Measurements from ENCODE around the gene OIP5.
A peak's percentile ranks its signal among the peaks of the same experiment; 100 is the strongest.
"Not testable (repeated sequence)": the region's sequence is repeated elsewhere in the genome, so short reads cannot be mapped to it uniquely, and the experiment has no call there.

Gene OIP5

GRCh38 chr15:41337047-41337446 lies 4.7 kb upstream of the OIP5 start:
- DNase-seq (ENCODE audit: insufficient read length, low spot score) (no peak), FAIRE-seq (no peak)
- TF ChIP-seq SPI1 (IDR thresholded peaks at IDR 0.05; ENCODE audit: low read depth, low read length): no peak
- TF ChIP-seq POLR2AphosphoS5 (IDR thresholded peaks at IDR 0.05; ENCODE audit: low read depth, low read length): no peak
- no peak for TF ChIP-seq PAX5 (IDR thresholded peaks at IDR 0.05; ENCODE audit: insufficient read depth, low read length, severe bottlenecking)
- no peak for TF ChIP-seq POLR2A (IDR thresholded peaks at IDR 0.05; ENCODE audit: low read depth, low read length)
- no peak for TF ChIP-seq POU2F2 (IDR thresholded peaks at IDR 0.05; ENCODE audit: low read depth, low read length)
- TF ChIP-seq TAF1 (IDR thresholded peaks at IDR 0.05; ENCODE audit: low read depth, low read length): no peak

- FAIRE-seq: no peak
- no peak for TF ChIP-seq TAF1 (IDR thresholded peaks at IDR 0.05; ENCODE audit: low read depth, low read length)
- no peak for TF ChIP-seq POLR2AphosphoS5 (IDR thresholded peaks at IDR 0.05; ENCODE audit: low read depth, low read length)
- no peak for TF ChIP-seq POU2F2 (IDR thresholded peaks at IDR 0.05; ENCODE audit: low read depth, low read length)
- TF ChIP-seq PAX5 (IDR thresholded peaks at IDR 0.05; ENCODE audit: insufficient read depth, low read length, severe bottlenecking): no peak
- no peak for TF ChIP-seq SPI1 (IDR thresholded peaks at IDR 0.05; ENCODE audit: low read depth, low read length)
- TF ChIP-seq POLR2A (IDR thresholded peaks at IDR 0.05; ENCODE audit: low read depth, low read length): no peak
- DNase-seq (ENCODE audit: insufficient read length, low spot score): no peak
These were observed 4.2 kb upstream of the OIP5 start for GRCh38 chr15:41336549-41336948.

- TF ChIP-seq POU2F2 (IDR thresholded peaks at IDR 0.05; ENCODE audit: low read depth, low read length) (no peak), PAX5 (IDR thresholded peaks at IDR 0.05; ENCODE audit: insufficient read depth, low read length, severe bottlenecking) (no peak), SPI1 (IDR thresholded peaks at IDR 0.05; ENCODE audit: low read depth, low read length) (no peak), POLR2AphosphoS5 (IDR thresholded peaks at IDR 0.05; ENCODE audit: low read depth, low read length) (no peak), POLR2A (IDR thresholded peaks at IDR 0.05; ENCODE audit: low read depth, low read length) (no peak), TAF1 (IDR thresholded peaks at IDR 0.05; ENCODE audit: low read depth, low read length) (no peak)
- DNase-seq (ENCODE audit: insufficient read length, low spot score): no peak
- FAIRE-seq: no peak
These were observed 2.1 kb upstream of the OIP5 start for GRCh38 chr15:41334293-41335120.

GRCh38 chr15:41333026-41333562 lies 703 bp upstream of the OIP5 start:
- peak; percentile 28 for FAIRE-seq
- TF ChIP-seq SPI1 (IDR thresholded peaks at IDR 0.05; ENCODE audit: low read depth, low read length) (peak; percentile 65), POLR2AphosphoS5 (IDR thresholded peaks at IDR 0.05; ENCODE audit: low read depth, low read length) (no peak)

GRCh38 chr15:41331833-41332193 lies 578 bp downstream of the OIP5 start:
- TF ChIP-seq POLR2A (IDR thresholded peaks at IDR 0.05; ENCODE audit: low read depth, low read length): no peak
- no peak for TF ChIP-seq SPI1 (IDR thresholded peaks at IDR 0.05; ENCODE audit: low read depth, low read length)
- no peak for TF ChIP-seq POLR2AphosphoS5 (IDR thresholded peaks at IDR 0.05; ENCODE audit: low read depth, low read length)
- no peak for TF ChIP-seq TAF1 (IDR thresholded peaks at IDR 0.05; ENCODE audit: low read depth, low read length)
- no peak for TF ChIP-seq PAX5 (IDR thresholded peaks at IDR 0.05; ENCODE audit: insufficient read depth, low read length, severe bottlenecking)
- TF ChIP-seq POU2F2 (IDR thresholded peaks at IDR 0.05; ENCODE audit: low read depth, low read length): no peak
- peak; percentile 43 for FAIRE-seq
- no peak for DNase-seq (ENCODE audit: insufficient read length, low spot score)

More at GRCh38 chr15:41333026-41333562, 703 bp upstream of the OIP5 start:
- peak; percentile 25 for DNase-seq (ENCODE audit: insufficient read length, low spot score)

- TF ChIP-seq TAF1 (IDR thresholded peaks at IDR 0.05; ENCODE audit: low read depth, low read length): no peak
- TF ChIP-seq POLR2A (IDR thresholded peaks at IDR 0.05; ENCODE audit: low read depth, low read length): no peak
- TF ChIP-seq POU2F2 (IDR thresholded peaks at IDR 0.05; ENCODE audit: low read depth, low read length): no peak
- TF ChIP-seq PAX5 (IDR thresholded peaks at IDR 0.05; ENCODE audit: insufficient read depth, low read length, severe bottlenecking): no peak
- TF ChIP-seq POLR2AphosphoS5 (IDR thresholded peaks at IDR 0.05; ENCODE audit: low read depth, low read length): no peak
- TF ChIP-seq SPI1 (IDR thresholded peaks at IDR 0.05; ENCODE audit: low read depth, low read length): no peak
- DNase-seq (ENCODE audit: insufficient read length, low spot score) (no peak), FAIRE-seq (no peak)
These were observed 1.1 kb downstream of the OIP5 start for GRCh38 chr15:41331281-41331680.

- TF ChIP-seq SPI1 (IDR thresholded peaks at IDR 0.05; ENCODE audit: low read depth, low read length) (peak; percentile 63; the same call in 1 of the 2 replicates), POLR2A (IDR thresholded peaks at IDR 0.05; ENCODE audit: low read depth, low read length) (no peak), POLR2AphosphoS5 (IDR thresholded peaks at IDR 0.05; ENCODE audit: low read depth, low read length) (no peak), POU2F2 (IDR thresholded peaks at IDR 0.05; ENCODE audit: low read depth, low read length) (no peak)
- DNase-seq (ENCODE audit: insufficient read length, low spot score) (no peak), FAIRE-seq (peak; percentile 57)
These were observed 8.8 kb downstream of the OIP5 start for GRCh38 chr15:41323611-41324010.

GRCh38 chr15:41320805-41321330 lies 11.5 kb downstream of the OIP5 start:
- FAIRE-seq; DNase-seq (ENCODE audit: insufficient read length, low spot score): not testable (repeated sequence)

- FAIRE-seq (no peak), DNase-seq (ENCODE audit: insufficient read length, low spot score) (peak; percentile 27)
- no peak for TF ChIP-seq POLR2AphosphoS5 (IDR thresholded peaks at IDR 0.05; ENCODE audit: low read depth, low read length)
- no peak for TF ChIP-seq TAF1 (IDR thresholded peaks at IDR 0.05; ENCODE audit: low read depth, low read length)
- TF ChIP-seq SPI1 (IDR thresholded peaks at IDR 0.05; ENCODE audit: low read depth, low read length): 0 out of 2 replicates have a peak, but pooled peaks have one; percentile 19
These were observed 23.0 kb downstream of the OIP5 start for GRCh38 chr15:41309226-41309905.

- no peak for DNase-seq (ENCODE audit: insufficient read length, low spot score)
- FAIRE-seq: no peak
- TF ChIP-seq TAF1 (IDR thresholded peaks at IDR 0.05; ENCODE audit: low read depth, low read length) (no peak), POLR2AphosphoS5 (IDR thresholded peaks at IDR 0.05; ENCODE audit: low read depth, low read length) (no peak), POLR2A (IDR thresholded peaks at IDR 0.05; ENCODE audit: low read depth, low read length) (no peak), SPI1 (IDR thresholded peaks at IDR 0.05; ENCODE audit: low read depth, low read length) (no peak), PAX5 (IDR thresholded peaks at IDR 0.05; ENCODE audit: insufficient read depth, low read length, severe bottlenecking) (no peak)
These were observed 24.7 kb downstream of the OIP5 start for GRCh38 chr15:41307679-41308078.
